BJ (cell line): ENCODE results near the gene STEAP1. TPM values are rescaled to one million over a fixed set of nuclear protein-coding genes. Genes with fewer than 3 reads are reported as not detected.
"Not testable (repeated sequence)": the region's sequence is repeated elsewhere in the genome, so short reads cannot be mapped to it uniquely, and the experiment has no call there.

ENCODE experiments used
- CTCF ChIA-PET: fragments of 350-600 bp; formaldehyde crosslinking; extraction: SDS; loops from one replicate; lab custom pipeline; 2021; ENCODE audit warnings: antibody characterized with exemption, inconsistent platforms; lab: Yijun Ruan, JAX
- POLR2A ChIA-PET: fragments of 300-600 bp; sonication (Branson Sonifier 250); formaldehyde crosslinking; extraction: SDS; loops from one replicate; lab custom pipeline; 2021; ENCODE audit warnings: antibody characterized with exemption; lab: Charles Lee
- DNase-seq: peaks from one replicate; pipeline ENCODE4 v3.0.0-alpha.2; 2011; ENCODE audit warnings: low read depth
- H3K27me3 ChIP-seq: 2 replicates; pipeline ENCODE4 v1.6.0; 2011; ENCODE audit warnings: low read length; ENCODE audit not compliant: control insufficient read depth, insufficient read depth
- H3K36me3 ChIP-seq: 2 replicates; pipeline ENCODE4 v1.5.1; 2011; ENCODE audit warnings: low read length; ENCODE audit not compliant: control insufficient read depth, insufficient read depth
- H3K4me3 ChIP-seq: 2 replicates; pipeline ENCODE4 v1.5.1; 2011; ENCODE audit warnings: low read depth, mild to moderate bottlenecking, control low read depth, low read length
- polyA plus RNA-seq: library from polyadenylated mRNA; depleted of rRNA; stranded (reverse); fragments of >200 nt; gene quantifications from 2 replicates; pipeline ENCODE4 v1.2.3, GENCODE V29; 2011
- TF ChIP-seq, protein P1 (sequence below): IDR thresholded peaks from 2 replicates; pipeline ENCODE4 v1.5.1; 2011; ENCODE audit warnings: low read depth, mild to moderate bottlenecking, control low read depth, inconsistent platforms, low read length, moderate library complexity; ENCODE audit not compliant: insufficient read depth

STEAP1 gene
- polyA plus RNA-seq, 1 experiment: 2.7 TPM

DNA sequence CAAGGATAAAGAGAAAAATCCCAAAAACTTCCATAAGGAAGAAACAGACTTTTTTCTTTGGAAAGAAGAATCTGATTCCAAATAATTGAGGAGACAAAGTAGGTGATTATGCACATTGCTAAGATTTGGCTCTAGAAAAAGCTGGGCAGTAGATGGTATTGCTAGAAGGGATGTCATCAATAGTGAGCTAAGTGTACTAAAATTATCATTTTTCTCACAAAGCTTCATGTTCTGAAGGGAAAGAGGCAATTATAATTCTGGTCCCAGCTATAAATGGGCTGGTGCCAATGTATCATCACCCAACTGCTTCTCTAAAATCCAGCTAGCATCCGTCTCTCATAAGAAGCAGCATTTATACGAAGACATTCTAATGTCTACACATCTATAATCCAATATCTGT lies 23.9 kb downstream of the STEAP1 start:
- Histone ChIP-seq H3K36me3 (no peaks in the 10 kb centered on the region), H3K27me3 (no peaks in the 10 kb centered on the region), H3K4me3 (no peak overlapping the region)
- TF ChIP-seq, protein P1, sequence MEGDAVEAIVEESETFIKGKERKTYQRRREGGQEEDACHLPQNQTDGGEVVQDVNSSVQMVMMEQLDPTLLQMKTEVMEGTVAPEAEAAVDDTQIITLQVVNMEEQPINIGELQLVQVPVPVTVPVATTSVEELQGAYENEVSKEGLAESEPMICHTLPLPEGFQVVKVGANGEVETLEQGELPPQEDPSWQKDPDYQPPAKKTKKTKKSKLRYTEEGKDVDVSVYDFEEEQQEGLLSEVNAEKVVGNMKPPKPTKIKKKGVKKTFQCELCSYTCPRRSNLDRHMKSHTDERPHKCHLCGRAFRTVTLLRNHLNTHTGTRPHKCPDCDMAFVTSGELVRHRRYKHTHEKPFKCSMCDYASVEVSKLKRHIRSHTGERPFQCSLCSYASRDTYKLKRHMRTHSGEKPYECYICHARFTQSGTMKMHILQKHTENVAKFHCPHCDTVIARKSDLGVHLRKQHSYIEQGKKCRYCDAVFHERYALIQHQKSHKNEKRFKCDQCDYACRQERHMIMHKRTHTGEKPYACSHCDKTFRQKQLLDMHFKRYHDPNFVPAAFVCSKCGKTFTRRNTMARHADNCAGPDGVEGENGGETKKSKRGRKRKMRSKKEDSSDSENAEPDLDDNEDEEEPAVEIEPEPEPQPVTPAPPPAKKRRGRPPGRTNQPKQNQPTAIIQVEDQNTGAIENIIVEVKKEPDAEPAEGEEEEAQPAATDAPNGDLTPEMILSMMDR: no peak
- no peak for DNase-seq
- CTCF ChIA-PET: interaction anchor here (1.1 to 2.7 kb wide), 2 partner anchors 33 to 35 kb away, joined by 4 to 7 read pairs; partner anchors contain the start of gene STEAP2
- POLR2A ChIA-PET: no interaction called here

DNA sequence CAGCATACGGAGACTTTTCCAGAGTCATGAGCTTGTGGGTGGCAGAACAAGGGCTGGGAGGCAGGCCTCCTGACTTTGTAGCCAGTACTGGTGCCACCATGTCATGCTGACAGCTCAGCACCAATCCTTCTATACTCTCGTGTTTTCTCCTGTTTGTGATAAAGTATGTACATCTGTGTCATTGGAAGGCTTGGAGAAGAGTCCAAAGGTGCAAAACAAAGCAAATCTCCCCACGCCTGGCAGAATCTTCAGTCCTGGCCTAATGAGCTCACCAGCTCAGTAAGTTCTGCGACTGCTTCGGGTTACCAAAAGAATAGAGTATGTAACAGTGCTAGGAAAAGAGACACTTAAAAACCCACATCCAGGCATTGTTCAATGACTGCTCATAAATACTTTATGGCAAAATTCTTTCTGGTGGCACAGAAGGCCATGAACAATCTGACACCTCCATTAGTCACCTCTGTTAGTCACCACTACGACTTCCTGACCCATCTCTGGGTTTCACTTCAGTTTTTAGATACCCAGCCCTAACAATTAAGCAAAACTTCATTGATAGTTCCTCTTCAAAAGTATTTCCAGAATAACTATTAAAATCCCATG lies 24.5 kb downstream of the STEAP1 start:
- DNase-seq: no peak
- TF ChIP-seq, protein P1: no peak
- no peaks in the 10 kb centered on the region for H3K27me3 ChIP-seq
- CTCF ChIA-PET: interaction anchor here (1.1 to 2.7 kb wide), 2 partner anchors 33 to 35 kb away, joined by 4 to 7 read pairs; partner anchors contain the start of gene STEAP2
- no peaks in the 10 kb centered on the region for H3K36me3 ChIP-seq
- no peak overlapping the region for H3K4me3 ChIP-seq
- POLR2A ChIA-PET: no interaction called here

DNA sequence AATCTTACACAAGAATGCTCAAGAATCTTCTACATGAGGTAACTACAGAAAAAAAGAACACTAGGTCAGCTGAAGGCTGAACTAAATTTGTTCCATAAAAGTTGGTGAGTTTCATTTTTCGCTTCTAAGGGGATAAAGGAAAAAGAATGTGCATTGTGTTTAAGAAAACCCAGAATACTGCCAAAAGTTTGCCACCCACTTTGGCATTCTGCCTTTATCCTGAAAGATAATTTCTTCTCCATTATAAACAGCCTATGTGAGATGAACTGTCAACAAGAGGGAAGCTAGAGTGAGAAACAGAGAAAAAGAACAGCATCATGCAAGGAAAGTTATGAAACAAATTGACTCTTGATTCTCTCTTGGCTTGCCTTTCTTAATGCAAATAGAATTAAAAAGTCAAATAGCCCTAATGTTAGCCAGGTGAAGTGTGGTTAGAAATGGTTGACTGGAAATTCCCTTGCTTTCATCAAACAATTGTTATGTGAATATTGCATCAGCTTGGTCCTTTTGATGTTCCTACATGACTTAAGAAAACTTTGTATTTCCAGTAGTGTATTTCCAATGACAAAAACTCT lies 25.8 kb downstream of the STEAP1 start:
- no peak overlapping the region for H3K4me3 ChIP-seq
- ChIA-PET CTCF (no interaction called here), POLR2A (no interaction called here)
- no peak for DNase-seq
- TF ChIP-seq, protein P1: no peak
- H3K36me3 ChIP-seq: no peaks in the 10 kb centered on the region
- no peaks in the 10 kb centered on the region for H3K27me3 ChIP-seq

DNA sequence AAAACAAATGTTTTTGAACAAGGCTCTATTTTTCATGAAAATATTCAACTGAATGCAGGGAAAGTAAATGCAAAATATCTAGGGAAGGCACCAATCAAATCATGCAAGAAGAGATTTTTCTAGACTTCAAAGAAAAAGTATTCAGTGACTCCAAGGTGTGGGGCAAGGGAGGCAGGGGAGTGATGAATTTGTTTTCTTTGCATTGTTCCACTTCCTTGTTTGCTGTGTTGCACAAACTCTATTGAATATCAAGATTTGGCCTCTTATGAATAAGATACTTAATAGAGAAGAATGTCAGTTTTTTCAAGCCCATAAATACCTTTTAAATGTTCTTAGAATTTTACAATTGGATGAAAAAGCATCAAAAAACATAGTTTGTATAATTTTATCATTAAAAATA lies 26.4 kb downstream of the STEAP1 start:
- no peaks in the 10 kb centered on the region for H3K27me3 ChIP-seq
- no peak overlapping the region for H3K4me3 ChIP-seq
- TF ChIP-seq, protein P1: no peak
- no peaks in the 10 kb centered on the region for H3K36me3 ChIP-seq
- ChIA-PET CTCF (no interaction called here), POLR2A (no interaction called here)
- no peak for DNase-seq

DNA sequence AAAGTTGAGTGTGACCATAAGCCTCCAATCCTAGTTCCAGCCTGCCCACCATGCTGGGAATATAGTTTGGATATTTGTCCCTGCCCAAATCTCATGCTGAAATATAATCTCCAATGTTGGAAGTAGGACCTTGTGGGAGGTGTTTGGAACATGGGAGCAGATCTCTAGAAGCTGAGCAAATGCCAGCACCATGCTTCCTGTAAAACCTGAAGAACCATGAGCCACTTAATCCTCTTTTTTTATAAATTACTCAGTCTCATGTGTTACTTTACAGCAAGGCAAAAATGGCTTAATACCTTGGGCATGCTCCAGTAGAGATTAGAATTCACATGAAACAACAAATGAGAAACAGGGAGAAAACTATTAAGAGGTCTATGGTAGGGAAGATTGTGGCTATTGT lies 27.2 kb downstream of the STEAP1 start:
- POLR2A ChIA-PET: no interaction called here
- CTCF ChIA-PET: no interaction called here

DNA sequence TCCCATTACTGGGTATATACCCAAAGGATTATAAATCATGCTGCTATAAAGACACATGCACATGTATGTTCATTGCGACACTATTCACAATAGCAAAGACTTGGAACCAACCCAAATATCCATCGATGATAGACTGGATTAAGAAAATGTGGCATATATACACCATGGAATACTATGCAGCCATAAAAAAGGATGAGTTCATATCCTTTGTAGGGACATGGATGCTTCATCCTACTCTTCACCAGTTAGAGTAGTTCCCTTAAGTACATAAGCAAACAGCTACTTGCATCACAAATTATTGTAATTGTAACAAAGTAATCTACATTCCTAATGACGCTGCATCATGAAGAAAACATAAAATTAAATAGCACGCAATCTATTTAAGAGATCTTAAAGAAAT lies 32.0 kb downstream of the STEAP1 start:
- CTCF ChIA-PET: interaction anchor here (1.4 kb wide), 1 partner anchor 25 kb away, joined by 3 read pairs; the partner anchor contains the start of gene STEAP2

More for the DNA sequence above, 27.2 kb downstream of the STEAP1 start:
- TF ChIP-seq, protein P1: no peak
- Histone ChIP-seq H3K27me3 (no peaks in the 10 kb centered on the region), H3K4me3 (no peak overlapping the region), H3K36me3 (no peaks in the 10 kb centered on the region)
- DNase-seq: no peak

More for the DNA sequence above, 32.0 kb downstream of the STEAP1 start:
- H3K27me3 ChIP-seq, DNase-seq, H3K4me3 ChIP-seq, POLR2A ChIA-PET, H3K36me3 ChIP-seq: not testable (repeated sequence)
